GM18498 (cell line): ENCODE data around the gene SPRR1A.

Experiments used
- ATAC-seq: cut with Tn5 transposase; IDR thresholded peaks from one replicate; pipeline ENCODE4 v1.9.1; 2021; ENCODE audit warnings: mild to moderate bottlenecking, moderate library complexity; ENCODE audit not compliant: unreplicated experiment

The SPRR1A gene

GRCh38 chr1:152983743-152984142 is at the start of gene SPRR1A:
Gene SPRR1A, plus strand, starts transcription at chr1:152984081. Its CDS starts 1,150 bp downstream, at chr1:152985231.
- no peak for ATAC-seq

DNA sequence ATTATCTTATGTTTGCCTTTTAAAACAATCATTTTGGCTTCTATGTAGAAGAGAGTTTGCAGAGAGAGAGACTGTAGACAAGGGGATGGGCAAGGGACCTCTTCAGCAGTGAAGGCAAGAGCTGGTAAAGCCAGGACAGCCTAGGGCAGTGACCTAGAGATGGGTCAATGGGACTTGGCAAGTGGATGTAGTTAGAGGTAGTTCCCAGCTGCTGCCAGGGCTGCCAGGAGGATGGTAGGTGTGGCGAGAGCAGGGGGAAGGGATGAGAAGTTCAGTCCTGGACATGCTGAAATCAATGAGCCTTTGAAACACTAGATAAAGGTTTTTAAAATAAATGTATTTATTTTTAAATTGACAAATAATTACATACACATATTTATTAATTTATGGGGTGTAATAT is 43.3 kb upstream of the SPRR1A start:
- no peak for ATAC-seq

DNA sequence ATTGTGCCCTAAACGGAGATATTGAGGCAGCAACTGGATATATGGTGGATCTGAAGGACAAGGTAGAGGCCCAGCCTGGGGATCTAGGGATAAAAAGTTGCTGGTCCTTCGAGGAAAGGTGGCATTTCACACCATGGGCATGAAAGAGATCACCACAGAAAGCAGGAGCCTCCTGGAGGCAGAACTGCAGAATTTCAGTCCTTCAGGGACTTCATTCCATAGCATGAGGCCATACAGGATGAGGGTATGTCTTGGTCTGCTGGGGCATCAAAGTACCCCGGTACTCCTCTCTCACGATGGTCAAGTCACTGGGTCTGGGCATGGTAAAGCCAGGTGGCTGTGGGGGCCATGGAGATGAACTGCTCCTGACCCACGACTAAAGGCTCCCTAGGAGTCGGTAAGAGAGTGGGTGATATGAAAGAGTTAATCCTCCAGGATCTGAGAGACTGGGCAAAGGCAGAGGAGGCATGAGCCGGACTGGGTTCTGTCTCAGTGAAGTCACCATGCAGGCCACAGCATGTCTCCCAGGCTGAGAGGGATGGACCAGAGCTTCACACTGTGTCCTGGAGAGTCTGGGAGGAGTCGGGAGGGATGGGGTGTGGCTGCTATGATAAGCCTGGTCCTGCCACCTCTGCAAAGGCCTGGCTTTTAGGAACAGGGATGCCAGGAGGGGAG is 42.7 kb upstream of the SPRR1A start:
- no peak for ATAC-seq

DNA sequence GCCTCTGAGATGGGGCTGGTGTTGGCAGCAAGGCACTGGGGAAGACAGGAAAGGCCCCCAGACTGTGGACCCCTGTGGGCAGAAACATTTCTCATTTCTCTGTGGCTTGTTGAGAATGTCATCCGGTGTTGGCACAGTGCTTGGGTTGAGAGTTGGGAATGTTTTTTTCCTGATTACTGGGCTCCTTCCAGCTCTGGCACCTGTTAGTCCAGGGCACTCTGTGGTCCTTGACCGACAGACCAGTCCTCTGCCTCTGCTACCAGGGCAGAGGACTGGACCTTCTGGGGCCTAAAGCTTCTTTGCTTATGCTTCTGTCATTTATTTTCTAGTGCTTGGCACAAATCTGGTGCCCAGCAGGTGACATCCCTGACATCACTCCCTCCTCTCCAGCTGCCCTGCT is 41.7 kb upstream of the SPRR1A start:
- no peak for ATAC-seq

DNA sequence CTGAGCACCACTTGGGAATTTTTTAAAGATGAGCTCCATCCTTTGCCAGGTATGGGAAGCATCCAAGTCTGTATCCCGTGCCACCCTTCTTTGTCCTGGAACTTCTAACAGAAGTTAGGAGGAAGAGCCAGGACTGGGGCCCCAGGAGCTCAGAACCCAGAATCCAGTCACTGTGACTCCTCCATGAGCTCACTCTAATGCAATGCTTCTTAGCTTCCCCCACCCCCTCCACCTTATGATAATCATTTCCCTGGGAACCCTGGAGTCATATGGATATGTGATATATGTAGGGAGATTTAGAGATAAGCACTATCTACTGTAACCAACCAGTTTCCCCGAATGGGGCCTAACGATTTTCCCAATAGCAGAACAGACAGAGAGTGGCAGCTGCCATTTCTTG is 37.6 kb upstream of the SPRR1A start:
- ATAC-seq, result no peak

DNA sequence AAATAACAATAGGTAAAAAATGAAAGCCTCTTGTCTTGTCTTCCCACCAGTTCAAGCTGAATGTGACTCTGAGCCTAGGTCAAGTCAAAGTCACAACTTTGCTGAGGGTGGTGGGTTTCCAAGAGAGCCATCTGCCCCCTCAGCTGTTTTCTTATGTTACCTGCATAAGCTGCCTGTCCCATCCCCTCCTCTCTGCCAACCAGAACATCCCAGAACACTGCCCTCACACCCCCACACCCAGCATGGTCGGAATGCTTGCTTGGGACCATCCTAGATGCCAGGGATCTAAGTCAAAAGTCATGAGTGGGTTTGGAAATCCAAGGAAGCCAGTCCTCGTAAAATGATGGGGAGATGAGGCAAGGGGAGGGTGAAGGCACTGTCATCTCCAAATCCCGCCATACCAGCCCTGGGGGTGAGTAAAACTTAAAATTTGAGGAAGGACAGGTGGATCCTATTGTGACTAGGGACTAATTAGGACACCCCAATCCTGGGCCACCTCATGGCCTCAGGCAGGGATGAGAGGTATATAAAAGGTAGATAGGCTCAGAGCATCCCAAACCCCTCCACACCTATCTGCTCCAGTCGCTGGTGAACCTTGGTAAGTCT is 37.1 kb upstream of the SPRR1A start, which contains the start of gene SPRR5:
Gene SPRR5 (plus strand): TSS at position 556 of the 606 bp plus-strand sequence. CDS start 1,349 bp downstream, outside the sequence.
- ATAC-seq, result no peak

DNA sequence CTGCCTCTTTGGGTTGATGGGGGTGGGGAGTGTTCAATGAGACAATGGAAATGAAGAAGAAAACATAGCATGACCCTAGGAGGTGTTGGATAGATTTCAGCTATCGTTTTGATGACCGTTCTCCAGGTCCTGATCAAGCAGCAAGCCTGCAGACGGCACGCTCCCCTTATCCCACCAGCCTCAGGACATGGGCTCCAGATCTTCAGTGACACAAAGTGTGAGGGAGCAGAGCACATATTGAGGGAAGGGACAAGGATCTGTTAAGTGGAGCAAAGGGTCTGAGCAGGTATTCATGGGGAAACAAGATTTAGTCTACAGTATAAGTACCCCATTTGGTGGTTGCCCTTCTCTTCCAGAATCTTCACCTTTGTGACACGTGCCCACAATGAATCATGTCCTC is 32.2 kb upstream of the SPRR1A start:
- ATAC-seq, result no peak

GRCh38 chr1:152953761-152954160 is 30.1 kb upstream of the SPRR1A start:
- no peak for ATAC-seq

DNA sequence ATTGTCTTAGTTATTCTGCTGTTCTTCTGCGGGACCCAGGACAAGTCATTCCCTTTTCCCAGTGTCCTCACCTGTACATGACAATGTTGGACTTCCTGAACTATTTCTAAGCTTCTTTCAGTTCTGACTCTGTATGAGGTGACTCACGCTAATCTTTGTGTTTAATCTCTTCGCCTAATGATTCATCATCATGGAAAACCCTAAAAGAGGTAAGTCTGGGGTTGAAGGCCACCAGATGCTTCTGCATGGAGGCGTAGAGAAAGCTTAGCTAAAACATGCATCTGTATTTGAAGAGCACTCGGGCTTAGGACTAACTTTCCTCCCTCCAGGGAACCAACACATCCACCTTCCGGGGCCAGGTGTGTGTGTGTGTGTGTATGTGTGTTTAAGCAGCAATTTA is 29.4 kb upstream of the SPRR1A start:
- no peak for ATAC-seq

DNA sequence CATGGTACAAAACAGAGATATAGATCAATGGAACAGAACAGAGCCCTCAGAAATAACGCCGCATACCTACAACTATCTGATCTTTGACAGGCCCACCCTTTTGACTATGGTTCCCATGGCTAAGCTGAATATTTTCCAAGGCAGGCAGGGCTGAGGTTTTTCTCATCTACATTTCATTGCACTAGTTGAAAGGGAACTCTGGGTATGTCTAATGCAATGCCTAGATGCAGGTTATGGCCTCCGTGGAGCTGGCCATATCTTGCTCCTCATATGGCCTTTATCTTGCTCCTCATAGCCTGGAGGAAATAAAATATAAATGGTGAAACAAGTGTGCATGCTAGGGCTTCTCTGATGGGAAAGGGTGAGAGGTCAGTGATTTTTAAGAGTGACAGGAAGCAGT is 26.3 kb upstream of the SPRR1A start:
- no peak for ATAC-seq

DNA sequence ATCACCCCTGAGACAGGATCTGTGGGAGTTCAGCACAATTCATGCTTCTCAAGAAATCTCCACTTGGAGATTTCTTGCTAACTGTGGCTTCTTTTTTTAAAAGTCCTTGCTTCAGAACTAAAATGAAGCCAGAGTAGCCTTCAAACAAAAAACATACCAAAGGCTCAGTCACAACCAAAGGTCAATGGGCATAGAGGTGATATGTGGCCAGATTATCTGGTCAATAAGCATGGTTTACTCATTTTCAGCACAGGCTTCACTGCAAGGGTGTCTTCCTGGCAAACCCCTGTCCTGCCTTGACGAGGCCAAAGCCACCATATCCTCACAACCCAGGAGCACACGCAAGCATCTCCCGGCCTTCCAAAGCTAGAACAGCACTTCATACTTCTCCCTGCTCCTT is 24.6 kb upstream of the SPRR1A start:
- ATAC-seq, result no peak

- ATAC-seq, result no peak
These were observed 24.0 kb upstream of the SPRR1A start for GRCh38 chr1:152959801-152960451.

DNA sequence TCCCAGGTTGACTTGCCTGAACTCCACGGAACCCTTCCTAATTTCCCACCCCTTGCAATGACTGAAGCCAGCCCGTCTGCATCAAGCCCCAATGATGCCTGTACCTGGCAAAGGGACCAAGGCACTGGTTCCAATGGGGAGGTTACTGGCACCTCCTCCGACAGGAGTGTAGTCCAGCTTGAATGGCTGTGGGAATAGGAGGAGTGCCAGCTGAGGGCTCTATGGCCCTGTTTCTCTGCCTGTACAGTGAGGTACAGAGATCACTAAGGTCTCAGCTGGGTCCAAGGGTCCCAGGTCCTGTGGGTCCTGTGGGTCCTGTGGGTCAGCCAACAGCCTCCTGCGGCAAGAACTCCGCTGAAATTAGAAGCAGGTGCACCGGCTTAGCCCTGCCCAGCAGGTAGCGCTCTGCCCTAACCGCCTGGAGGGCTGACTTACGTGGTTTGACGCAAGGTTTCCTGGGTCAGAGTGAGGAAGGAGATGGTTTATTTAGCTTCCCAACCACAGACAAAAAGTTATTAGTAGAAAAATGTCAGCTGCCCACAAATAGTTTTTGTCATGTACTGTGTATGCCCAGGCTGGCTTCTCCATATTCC is 23.3 kb upstream of the SPRR1A start:
- ATAC-seq, result no peak

DNA sequence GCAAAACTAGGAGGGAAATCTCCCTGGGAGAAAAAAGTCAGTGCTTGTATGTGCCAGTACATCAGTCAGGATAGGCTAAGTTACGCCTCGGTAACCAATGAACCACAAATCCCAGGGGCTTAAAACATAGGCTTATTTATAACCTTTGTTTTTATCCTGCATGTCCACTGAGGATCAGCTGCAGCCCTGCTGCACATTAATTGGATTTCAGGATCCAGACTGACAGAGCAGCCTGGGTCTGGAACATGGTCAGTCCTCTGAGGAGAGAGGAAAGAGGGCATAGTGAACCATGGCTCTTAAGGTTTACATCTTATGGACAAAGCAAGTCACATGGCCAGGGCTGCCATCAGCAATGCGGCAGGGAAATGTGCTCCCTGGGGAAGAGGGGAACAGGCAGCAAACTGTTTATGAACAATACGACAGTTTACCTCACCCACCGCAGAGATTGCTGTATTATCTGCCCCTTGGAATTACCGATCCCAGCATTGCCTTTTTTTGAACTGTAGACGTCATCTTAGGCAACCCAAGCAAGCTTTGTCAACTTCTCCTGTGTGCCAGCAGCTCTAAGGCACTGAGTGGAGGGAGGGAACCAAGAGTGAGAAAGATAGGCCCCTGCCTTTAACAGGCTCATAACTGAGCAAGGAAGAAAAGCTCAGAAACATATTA is 22.5 kb upstream of the SPRR1A start:
- no peak for ATAC-seq

DNA sequence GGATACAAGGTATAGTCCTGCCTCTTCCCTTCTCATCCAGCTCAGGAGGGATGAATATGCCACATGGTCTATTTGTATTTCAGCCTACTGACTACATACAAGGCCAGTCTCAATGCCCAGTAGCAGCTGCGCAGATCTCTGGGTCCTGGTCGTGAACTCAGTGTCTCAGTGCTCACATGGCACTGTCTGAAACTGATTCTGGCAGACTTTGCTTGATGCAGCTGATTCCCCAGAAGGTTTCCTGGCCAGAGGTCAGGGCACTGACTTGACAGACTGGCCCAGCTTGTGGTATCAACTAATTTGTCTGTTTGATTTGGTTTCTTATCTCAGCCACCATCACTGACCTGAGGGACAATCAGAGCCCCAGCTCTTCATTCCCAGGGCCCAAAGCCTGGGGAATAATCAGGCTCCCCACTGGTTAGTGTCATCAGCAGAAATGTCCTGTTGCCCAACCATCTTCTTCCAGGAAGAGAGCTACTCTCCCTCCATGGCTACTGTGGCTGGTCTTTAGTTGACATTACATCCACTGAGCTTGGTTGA is 20.9 kb upstream of the SPRR1A start:
- no peak for ATAC-seq

GRCh38 chr1:152964536-152964935 is 19.3 kb upstream of the SPRR1A start:
- ATAC-seq, result no peak

DNA sequence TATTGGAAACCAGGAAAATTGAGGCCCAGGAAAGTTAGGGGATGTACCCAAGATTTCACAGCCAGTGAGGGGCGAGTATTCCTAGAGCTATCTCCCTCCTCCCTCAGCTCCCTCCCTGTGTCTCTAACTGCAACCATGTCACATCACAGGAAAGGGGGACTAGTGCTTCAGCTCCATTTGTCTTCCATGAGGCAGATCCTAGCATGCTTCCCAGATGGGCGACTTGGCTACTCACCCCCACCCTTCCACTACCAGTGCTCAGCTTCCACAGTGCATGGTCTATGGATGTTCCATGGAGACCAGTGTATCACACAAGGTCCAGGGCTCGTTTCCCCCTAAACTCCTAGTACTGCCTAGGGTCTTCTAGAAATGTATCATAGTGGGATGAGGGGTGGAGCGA is 18.0 kb upstream of the SPRR1A start:
- ATAC-seq, result no peak

DNA sequence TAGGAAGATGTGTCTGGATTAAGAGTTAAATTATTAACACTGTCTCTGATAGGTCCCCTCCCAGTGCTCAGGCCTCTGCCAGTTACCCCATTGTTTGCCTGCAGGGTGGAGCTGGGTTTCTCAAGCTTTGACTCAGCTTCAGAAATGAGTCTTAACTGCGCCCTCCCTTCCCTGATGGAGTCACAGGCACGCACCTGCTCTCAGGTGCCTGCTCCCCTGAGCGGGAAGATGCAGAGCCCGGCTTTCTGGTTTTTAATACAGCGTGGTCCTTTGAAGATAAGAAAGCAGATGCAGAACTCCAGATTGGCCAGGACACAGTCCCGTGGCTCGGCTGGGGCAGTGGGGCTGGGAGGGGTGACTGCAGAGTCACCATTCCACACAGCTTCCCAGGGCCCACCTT is 16.7 kb upstream of the SPRR1A start:
- ATAC-seq, result no peak

- peak; percentile 91 for ATAC-seq
These were observed 15.6 kb upstream of the SPRR1A start for GRCh38 chr1:152968248-152968647.

DNA sequence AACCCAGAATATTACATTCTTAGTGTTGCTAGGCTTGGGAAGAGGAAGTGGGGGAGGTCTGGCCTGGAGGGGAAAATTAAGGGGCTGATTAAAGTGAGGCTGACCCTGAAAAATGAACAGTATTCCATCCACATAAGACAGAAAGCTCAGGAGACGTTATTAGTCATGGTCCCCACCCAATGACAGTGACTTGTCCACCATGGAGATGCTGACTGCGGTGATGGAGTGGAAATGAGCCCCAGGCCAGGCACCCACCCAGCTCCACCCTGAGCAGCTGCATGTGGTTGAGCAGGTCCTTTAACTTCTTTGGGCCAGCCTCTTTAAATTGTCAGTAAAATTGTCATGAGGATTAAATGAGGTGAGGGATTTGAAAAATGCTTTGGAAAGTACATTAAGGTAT is 14.8 kb upstream of the SPRR1A start:
- no peak for ATAC-seq

DNA sequence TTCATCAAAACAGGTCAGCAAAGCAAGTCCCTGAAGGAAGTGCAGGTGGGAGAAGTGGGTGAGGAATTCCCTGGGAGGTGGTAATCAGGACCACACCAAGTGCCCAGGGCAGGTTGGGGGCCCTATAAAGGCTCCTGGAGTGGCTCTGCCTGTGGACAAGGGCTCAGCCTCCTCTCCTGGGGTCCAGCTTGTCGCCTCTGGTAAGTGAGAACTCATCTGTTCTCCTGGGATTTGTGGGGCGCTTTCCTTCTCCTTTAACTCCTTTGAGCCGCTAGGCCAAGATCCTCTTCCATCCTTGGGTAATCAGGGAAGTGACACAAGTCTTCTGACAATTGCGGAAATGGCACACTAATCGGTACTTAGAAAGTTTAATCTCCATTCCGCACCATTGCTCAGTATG is 13.4 kb upstream of the SPRR1A start, which contains the start of gene SPRR4:
Gene SPRR4 (plus strand): TSS at position 154 of the 400 bp plus-strand sequence. CDS start 1,243 bp downstream, outside the sequence.
- ATAC-seq, result no peak
